CD4-positive, alpha-beta T cell (primary cell): ENCODE results near the gene TFEB. TPM values are rescaled to one million over a fixed set of nuclear protein-coding genes. Genes with fewer than 3 reads are reported as not detected.

Experiments
- ATAC-seq: fragments of 200-7000 bp; cut with Tn5 transposase; one replicate; pipeline ENCODE4 v1.10.0; 2022; ENCODE audit warnings: mild to moderate bottlenecking; ENCODE audit not compliant: poor library complexity
- CTCF ChIA-PET: fragments of 350-600 bp; sonication (Branson Sonifier 250); formaldehyde crosslinking; loops from one replicate; lab custom pipeline; 2021; ENCODE audit warnings: antibody characterized with exemption, inconsistent platforms; lab: Charles Lee
- POLR2A ChIA-PET: fragments of 350-600 bp; sonication (Branson Sonifier 250); formaldehyde crosslinking; loops from one replicate; lab custom pipeline; 2021; ENCODE audit warnings: antibody characterized with exemption, inconsistent platforms; lab: Charles Lee
- DNase-seq, 14 experiments: peaks; one replicate each; pipeline ENCODE4 v3.0.0-alpha.2; 2013 to 2020; ENCODE audit warnings: mixed read lengths in 2 of 14
- H3K27ac ChIP-seq, 2 donors: one replicate each; pipeline versions ENCODE4 v1.5.1 to v1.7.0; 2013; ENCODE audit warnings: low read length in 2 of 2, low read depth in 1 of 2, mild to moderate bottlenecking in 1 of 2
- H3K27me3 ChIP-seq, 2 experiments: 1 replicate in 1 of 2; 2 replicates in 1 of 2; pipeline versions ENCODE4 v1.6.1 to v1.7.0; 2013; ENCODE audit warnings: low read length in 2 of 2, control low read depth in 1 of 2, mild to moderate bottlenecking in 1 of 2, moderate library complexity in 1 of 2; ENCODE audit not compliant: insufficient read depth in 2 of 2, control insufficient read depth in 1 of 2
- H3K36me3 ChIP-seq: one replicate; pipeline ENCODE4 v1.6.1; 2013; ENCODE audit warnings: low read length, control low read depth; ENCODE audit not compliant: insufficient read depth
- H3K4me1 ChIP-seq: one replicate; pipeline ENCODE4 v1.6.1; 2013; ENCODE audit warnings: low read length, control low read depth; ENCODE audit not compliant: insufficient read depth
- H3K4me3 ChIP-seq: one replicate; pipeline ENCODE4 v1.5.1; 2013; ENCODE audit warnings: mild to moderate bottlenecking, low read length, moderate library complexity
- H3K9me3 ChIP-seq, 2 experiments: 1 replicate in 1 of 2; 2 replicates in 1 of 2; pipeline versions ENCODE4 v1.6.1 to v1.7.0; 2013; ENCODE audit warnings: low read length in 2 of 2, mild to moderate bottlenecking in 2 of 2, control low read depth in 1 of 2, moderate library complexity in 1 of 2; ENCODE audit not compliant: control insufficient read depth in 1 of 2, insufficient read depth in 1 of 2
- H3K27ac Mint-ChIP-seq: one replicate; pipeline ENCODE4 v1.8.0; 2020; ENCODE audit warnings: mixed read lengths
- H3K27me3 Mint-ChIP-seq: one replicate; pipeline ENCODE4 v1.8.0; 2021; ENCODE audit warnings: mixed read lengths
- H3K36me3 Mint-ChIP-seq: one replicate; pipeline ENCODE4 v1.8.0; 2021; ENCODE audit warnings: low read depth, mixed read lengths
- H3K4me1 Mint-ChIP-seq: one replicate; pipeline ENCODE4 v1.8.0; 2021; ENCODE audit warnings: low read depth, mixed read lengths
- H3K4me3 Mint-ChIP-seq: one replicate; pipeline ENCODE4 v1.8.0; 2020; ENCODE audit warnings: mild to moderate bottlenecking, mixed read lengths
- H3K9me3 Mint-ChIP-seq: one replicate; pipeline ENCODE4 v1.8.0; 2020; ENCODE audit warnings: mixed read lengths
- CTCF ChIP-seq: fragments of 200-600 bp; IDR thresholded peaks from one replicate; pipeline ENCODE4 v1.8.0; 2022; ENCODE audit warnings: antibody characterized with exemption, mild to moderate bottlenecking
- intact Hi-C, 2 experiments: fragments of 100-400 bp; cut with DNase I in 1 of 2; cut with micrococcal nuclease in 1 of 2; formaldehyde crosslinking; loops; one replicate each; pipeline versions ENCODE4 v1.15.1 to v1.9.0; 2023 to 2025; cut with DNase I, micrococcal nuclease
- total RNA-seq, 174 experiments: library from RNA in 2 of 174; stranded (reverse) in 2 of 174; gene quantifications; one replicate each; pipeline ENCODE4 v1.2.3 and lab custom pipeline; 2021 to 2026

Gene TFEB
- total RNA-seq, 2 experiments from 2014 or later, result 23.8 to 24.1 TPM

- Histone ChIP-seq H3K36me3 (no peaks in the 10 kb centered on the region), H3K4me1 (no peaks in the 10 kb centered on the region), H3K9me3 (no peaks in the 10 kb centered on the region), H3K27ac (no peak overlapping the region), H3K4me3 (no peak overlapping the region), H3K27me3 (no peaks in the 10 kb centered on the region)
- no peaks in the 10 kb centered on the region for H3K36me3 Mint-ChIP-seq
- POLR2A ChIA-PET, result no interaction called here
- TF ChIP-seq CTCF, result no peak
- intact Hi-C loops, result no loop called here
- no peak overlapping the region for H3K27ac Mint-ChIP-seq
- CTCF ChIA-PET, result no interaction called here
- H3K27me3 Mint-ChIP-seq, result no peaks in the 10 kb centered on the region
- DNase-seq, result no peak
- H3K4me3 Mint-ChIP-seq, result no peak overlapping the region
- no peaks in the 10 kb centered on the region for H3K9me3 Mint-ChIP-seq
- H3K4me1 Mint-ChIP-seq, result no peaks in the 10 kb centered on the region
- no peak for ATAC-seq
These were observed 23.2 kb upstream of the TFEB start for GRCh38 chr6:41758641-41759035.

- Mint-ChIP-seq H3K4me3 (no peak overlapping the region), H3K9me3 (no peaks in the 10 kb centered on the region), H3K27me3 (no peaks in the 10 kb centered on the region), H3K4me1 (no peaks in the 10 kb centered on the region), H3K27ac (no peak overlapping the region), H3K36me3 (no peaks in the 10 kb centered on the region)
- Histone ChIP-seq H3K27ac (no peak overlapping the region), H3K27me3 (no peaks in the 10 kb centered on the region), H3K4me1 (no peaks in the 10 kb centered on the region), H3K9me3 (no peaks in the 10 kb centered on the region), H3K36me3 (no peaks in the 10 kb centered on the region), H3K4me3 (no peak overlapping the region)
- POLR2A ChIA-PET, result no interaction called here
- CTCF ChIA-PET, result no interaction called here
- TF ChIP-seq CTCF, result no peak
- DNase-seq (no peak), ATAC-seq (no peak)
- intact Hi-C loops, result no loop called here
These were observed 22.7 kb upstream of the TFEB start for GRCh38 chr6:41757931-41758640.

- no peaks in the 10 kb centered on the region for H3K27me3 ChIP-seq
- Mint-ChIP-seq H3K4me3 (no peak overlapping the region), H3K9me3 (no peaks in the 10 kb centered on the region), H3K27me3 (no peaks in the 10 kb centered on the region), H3K4me1 (no peaks in the 10 kb centered on the region), H3K27ac (no peak overlapping the region), H3K36me3 (no peaks in the 10 kb centered on the region)
- H3K27ac ChIP-seq, result no peak overlapping the region
- TF ChIP-seq CTCF, result no peak
- no peaks in the 10 kb centered on the region for H3K9me3 ChIP-seq
- H3K4me3 ChIP-seq, result no peak overlapping the region
- ChIA-PET CTCF (no interaction called here), POLR2A (no interaction called here)
- DNase-seq, result no peak
- ATAC-seq, result no peak
- H3K4me1 ChIP-seq, result no peaks in the 10 kb centered on the region
- intact Hi-C loops, result no loop called here
- H3K36me3 ChIP-seq, result no peaks in the 10 kb centered on the region
These were observed 21.9 kb upstream of the TFEB start for GRCh38 chr6:41757271-41757670.
